ENCODE measurements around the gene OXCT2. TPM values are rescaled to one million over a fixed set of nuclear protein-coding genes. Genes with fewer than 3 reads are reported as not detected.

The OXCT2 gene
- total RNA-seq, 1 donor from 2014 or later = not detected

- no peak overlapping the region for H3K27ac Mint-ChIP-seq (ENCODE audit: unreplicated experiment)
- H3K27me3 Mint-ChIP-seq (ENCODE audit: low read depth) = peaks cover 37% of the 10 kb centered on the region
- no peaks in the 10 kb centered on the region for H3K9me3 Mint-ChIP-seq (ENCODE audit: low read depth)
- peaks cover 1% of the 10 kb centered on the region for H3K36me3 Mint-ChIP-seq (ENCODE audit: low read depth)
- no peak for TF ChIP-seq CTCF (IDR thresholded peaks at IDR 0.05)
- peaks cover 4% of the 10 kb centered on the region for H3K4me1 Mint-ChIP-seq (ENCODE audit: low read depth)
- no peak for DNase-seq (ENCODE audit: low spot score)
- H3K4me3 Mint-ChIP-seq (ENCODE audit: unreplicated experiment) = no peak overlapping the region
Measured at GRCh38 chr1:39732730-39733129, 38.4 kb downstream of the OXCT2 start.

GRCh38 chr1:39729842-39730241, 41.3 kb downstream of the OXCT2 start:
- TF ChIP-seq CTCF (IDR thresholded peaks at IDR 0.05) = no peak
- no peak for DNase-seq (ENCODE audit: low spot score)
- Mint-ChIP-seq H3K4me1 (ENCODE audit: low read depth) (peaks cover 4% of the 10 kb centered on the region), H3K4me3 (ENCODE audit: unreplicated experiment) (no peak overlapping the region), H3K27me3 (ENCODE audit: low read depth) (peaks cover 48% of the 10 kb centered on the region), H3K9me3 (ENCODE audit: low read depth) (no peaks in the 10 kb centered on the region), H3K27ac (ENCODE audit: unreplicated experiment) (no peak overlapping the region), H3K36me3 (ENCODE audit: low read depth) (no peaks in the 10 kb centered on the region)

- no peaks in the 10 kb centered on the region for H3K9me3 Mint-ChIP-seq (ENCODE audit: low read depth)
Measured at GRCh38 chr1:39729030-39729429, 42.1 kb downstream of the OXCT2 start.

GRCh38 chr1:39727932-39728317, 43.2 kb downstream of the OXCT2 start:
- Mint-ChIP-seq H3K9me3 (ENCODE audit: low read depth) (no peaks in the 10 kb centered on the region), H3K4me3 (ENCODE audit: unreplicated experiment) (no peak overlapping the region), H3K27me3 (ENCODE audit: low read depth) (peaks cover 54% of the 10 kb centered on the region), H3K27ac (ENCODE audit: unreplicated experiment) (no peak overlapping the region), H3K4me1 (ENCODE audit: low read depth) (no peaks in the 10 kb centered on the region), H3K36me3 (ENCODE audit: low read depth) (no peaks in the 10 kb centered on the region)
- no peak for DNase-seq (ENCODE audit: low spot score)
- no peak for TF ChIP-seq CTCF (IDR thresholded peaks at IDR 0.05)

More at GRCh38 chr1:39729030-39729429, 42.1 kb downstream of the OXCT2 start:
- no peak overlapping the region for H3K27ac Mint-ChIP-seq (ENCODE audit: unreplicated experiment)
- DNase-seq (ENCODE audit: low spot score) = no peak
- TF ChIP-seq CTCF (IDR thresholded peaks at IDR 0.05) = no peak
- no peak overlapping the region for H3K4me3 Mint-ChIP-seq (ENCODE audit: unreplicated experiment)
- H3K4me1 Mint-ChIP-seq (ENCODE audit: low read depth) = peaks cover 4% of the 10 kb centered on the region
- no peaks in the 10 kb centered on the region for H3K36me3 Mint-ChIP-seq (ENCODE audit: low read depth)
- H3K27me3 Mint-ChIP-seq (ENCODE audit: low read depth) = peaks cover 56% of the 10 kb centered on the region

DNA sequence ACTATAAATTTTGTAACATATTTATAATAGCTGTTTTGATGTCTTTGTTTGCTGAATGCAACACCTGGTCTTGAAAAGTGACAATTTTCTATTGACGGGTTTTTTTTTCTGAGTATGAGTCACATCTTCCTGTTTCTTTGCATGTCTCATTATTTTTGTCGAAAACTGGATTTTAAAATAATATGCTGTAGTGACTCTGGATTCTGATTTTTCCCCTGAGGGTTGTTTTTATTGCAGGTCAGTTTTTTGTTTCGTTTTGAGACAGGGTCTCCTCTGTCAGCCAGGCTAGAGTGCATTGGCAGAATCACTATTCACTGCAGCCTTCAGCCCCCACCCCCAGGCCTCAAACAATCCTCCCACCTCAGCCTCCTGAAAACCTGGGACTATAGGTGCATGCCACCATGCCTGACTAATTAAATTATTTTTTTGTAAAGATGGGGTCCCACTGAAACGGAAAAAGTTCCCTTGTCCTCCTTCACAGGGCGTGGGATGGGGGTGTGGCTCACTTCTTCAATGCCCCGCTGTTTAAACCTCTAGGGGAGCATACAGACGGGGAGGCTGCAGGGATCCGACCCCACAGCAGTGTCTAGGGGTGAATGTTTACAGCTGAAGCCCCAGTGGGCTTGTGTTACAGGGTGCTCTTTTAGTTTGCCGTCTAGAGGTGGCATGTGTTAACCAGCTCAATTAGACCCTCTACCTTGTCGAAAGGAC, 43.8 kb downstream of the OXCT2 start:
- H3K36me3 Mint-ChIP-seq (ENCODE audit: low read depth) = no peaks in the 10 kb centered on the region
- no peak for TF ChIP-seq CTCF (IDR thresholded peaks at IDR 0.05)
- H3K4me1 Mint-ChIP-seq (ENCODE audit: low read depth) = no peaks in the 10 kb centered on the region
- H3K9me3 Mint-ChIP-seq (ENCODE audit: low read depth) = no peaks in the 10 kb centered on the region
- H3K4me3 Mint-ChIP-seq (ENCODE audit: unreplicated experiment) = no peak overlapping the region
- DNase-seq (ENCODE audit: low spot score) = no peak
- H3K27me3 Mint-ChIP-seq (ENCODE audit: low read depth) = peaks cover 52% of the 10 kb centered on the region
- no peak overlapping the region for H3K27ac Mint-ChIP-seq (ENCODE audit: unreplicated experiment)

All from chondrocyte (in vitro differentiated cells).